ENCODE measurements around the gene RHOH.

Gene RHOH

GRCh38 chr4:40202474-40202873, 5.6 kb downstream of the RHOH start:
- Histone ChIP-seq H3K79me2 (ENCODE audit: insufficient read depth, low read length) (peaks cover 100% of the 10 kb centered on the region), H3K27me3 (ENCODE audit: insufficient read depth, low read length) (no peaks in the 10 kb centered on the region), H3K9ac (ENCODE audit: low read length) (peak overlapping the region; percentile 99), H3K4me3 (ENCODE audit: low read depth, low read length, poor library complexity, severe bottlenecking) (peak overlapping the region; percentile 82), H2AFZ (ENCODE audit: low read length) (no peak overlapping the region), H3K27ac (ENCODE audit: low read depth, low read length, poor library complexity, severe bottlenecking) (peak overlapping the region; percentile 100), H3K36me3 (ENCODE audit: insufficient read depth, low read length) (peaks cover 95% of the 10 kb centered on the region), H3K4me2 (ENCODE audit: low read length) (peak overlapping the region; percentile 86), H3F3A (ENCODE audit: insufficient read depth, low read length) (peaks cover 3% of the 10 kb centered on the region; the same call in 1 of the 2 replicates), H3K4me1 (ENCODE audit: insufficient read depth, low read length, severe bottlenecking) (peaks cover 71% of the 10 kb centered on the region), H3K9me3 (ENCODE audit: low read length) (no peaks in the 10 kb centered on the region), H3K9me2 (ENCODE audit: low read depth, low read length) (no peaks in the 10 kb centered on the region), H4K20me1 (ENCODE audit: insufficient read depth, low read length) (no peaks in the 10 kb centered on the region)
- TF ChIP-seq CTCF (IDR thresholded peaks at IDR 0.05; ENCODE audit: low read length) (no peak), EZH2 (IDR thresholded peaks at IDR 0.05; ENCODE audit: borderline replicate concordance, low read length) (no peak)

GRCh38 chr4:40204507-40205258, 7.9 kb downstream of the RHOH start:
- peaks cover under 1% of the 10 kb centered on the region; the same call in 1 of the 2 replicates for H3F3A ChIP-seq (ENCODE audit: insufficient read depth, low read length)
- H2AFZ ChIP-seq (ENCODE audit: low read length), result no peak overlapping the region
- H3K9me3 ChIP-seq (ENCODE audit: low read length), result no peaks in the 10 kb centered on the region
- H3K36me3 ChIP-seq (ENCODE audit: insufficient read depth, low read length), result peaks cover 90% of the 10 kb centered on the region
- H4K20me1 ChIP-seq (ENCODE audit: insufficient read depth, low read length), result no peaks in the 10 kb centered on the region
- peak overlapping the region; percentile 86 for H3K4me2 ChIP-seq (ENCODE audit: low read length)
- H3K9me2 ChIP-seq (ENCODE audit: low read depth, low read length), result no peaks in the 10 kb centered on the region
- H3K27me3 ChIP-seq (ENCODE audit: insufficient read depth, low read length), result no peaks in the 10 kb centered on the region
- peaks cover 100% of the 10 kb centered on the region for H3K79me2 ChIP-seq (ENCODE audit: insufficient read depth, low read length)
- TF ChIP-seq EZH2 (IDR thresholded peaks at IDR 0.05; ENCODE audit: borderline replicate concordance, low read length), result no peak
- no peak for TF ChIP-seq CTCF (IDR thresholded peaks at IDR 0.05; ENCODE audit: low read length)
- H3K4me1 ChIP-seq (ENCODE audit: insufficient read depth, low read length, severe bottlenecking), result peaks cover 92% of the 10 kb centered on the region
- peak overlapping the region; percentile 78 for H3K9ac ChIP-seq (ENCODE audit: low read length)
- peak overlapping the region; percentile 100 for H3K27ac ChIP-seq (ENCODE audit: low read depth, low read length, poor library complexity, severe bottlenecking)
- H3K4me3 ChIP-seq (ENCODE audit: low read depth, low read length, poor library complexity, severe bottlenecking), result peak overlapping the region; percentile 82

GRCh38 chr4:40205259-40206198, 8.7 kb downstream of the RHOH start:
- H3K9me2 ChIP-seq (ENCODE audit: low read depth, low read length), result no peaks in the 10 kb centered on the region
- H3K4me3 ChIP-seq (ENCODE audit: low read depth, low read length, poor library complexity, severe bottlenecking), result peak overlapping the region; percentile 82
- no peaks in the 10 kb centered on the region; the same call in 1 of the 2 replicates for H3F3A ChIP-seq (ENCODE audit: insufficient read depth, low read length)
- peaks cover 100% of the 10 kb centered on the region for H3K79me2 ChIP-seq (ENCODE audit: insufficient read depth, low read length)
- TF ChIP-seq CTCF (IDR thresholded peaks at IDR 0.05; ENCODE audit: low read length) (no peak), EZH2 (IDR thresholded peaks at IDR 0.05; ENCODE audit: borderline replicate concordance, low read length) (no peak)
- no peak overlapping the region for H2AFZ ChIP-seq (ENCODE audit: low read length)
- H3K36me3 ChIP-seq (ENCODE audit: insufficient read depth, low read length), result peaks cover 90% of the 10 kb centered on the region
- no peaks in the 10 kb centered on the region for H4K20me1 ChIP-seq (ENCODE audit: insufficient read depth, low read length)
- H3K9ac ChIP-seq (ENCODE audit: low read length), result peak overlapping the region; percentile 78; the same call in 1 of the 2 replicates
- H3K9me3 ChIP-seq (ENCODE audit: low read length), result no peaks in the 10 kb centered on the region
- H3K4me2 ChIP-seq (ENCODE audit: low read length), result peak overlapping the region; percentile 86
- H3K27me3 ChIP-seq (ENCODE audit: insufficient read depth, low read length), result no peaks in the 10 kb centered on the region
- H3K27ac ChIP-seq (ENCODE audit: low read depth, low read length, poor library complexity, severe bottlenecking), result peak overlapping the region; percentile 100
- H3K4me1 ChIP-seq (ENCODE audit: insufficient read depth, low read length, severe bottlenecking), result peaks cover 96% of the 10 kb centered on the region
